ENCODE measurements around the gene SCN3B. TPM values are rescaled to one million over a fixed set of nuclear protein-coding genes. Genes with fewer than 3 reads are reported as not detected.

The SCN3B gene
- total RNA-seq, 1 experiment from 2014 or later, result not detected

GRCh38 chr11:123642435-123642834 lies 12.0 kb downstream of the SCN3B start:
- peaks cover 4% of the 10 kb centered on the region; the same call in 1 of the 2 replicates for H4K20me1 ChIP-seq (ENCODE audit: insufficient read depth)
- intact Hi-C loops (cut with micrococcal nuclease; ENCODE audit: unreplicated experiment), result loop anchor here (5.0 kb wide), 1 partner anchor 65 kb away; no protein-coding TSS in a partner anchor
- H3K4me2 ChIP-seq, result no peak overlapping the region
- H3K4me1 ChIP-seq (replicated peaks; ENCODE audit: insufficient read depth), result no peaks in the 10 kb centered on the region
- no peaks in the 10 kb centered on the region for H3K36me3 ChIP-seq (ENCODE audit: low read depth)
- CTCF ChIA-PET, result no interaction called here
- no peak overlapping the region for H3K4me3 ChIP-seq
- H3K27ac ChIP-seq, result no peak overlapping the region
- no peaks in the 10 kb centered on the region for H3K9me3 ChIP-seq (ENCODE audit: insufficient read depth, low read depth)
- DNase-seq, result no peak
- no TSS peak for BruUV-seq (replicated peaks)
- H2AFZ ChIP-seq, result no peak overlapping the region
- no peaks in the 10 kb centered on the region for H3F3A ChIP-seq (ENCODE audit: insufficient read depth, low read depth)
- POLR2A ChIA-PET (ENCODE audit: unreplicated experiment), result no interaction called here
- no peak for TF ChIP-seq EZH2 (IDR thresholded peaks at IDR 0.05; ENCODE audit: low read depth)
- TF ChIP-seq CTCF (conservative IDR thresholded peaks at IDR 0.05), result no peak
- H3K79me2 ChIP-seq (ENCODE audit: low read depth), result no peaks in the 10 kb centered on the region
- H3K9me2 ChIP-seq (ENCODE audit: insufficient read depth), result no peaks in the 10 kb centered on the region
- peaks cover 76% of the 10 kb centered on the region for H3K27me3 ChIP-seq (ENCODE audit: insufficient read depth, low read depth)

DNA sequence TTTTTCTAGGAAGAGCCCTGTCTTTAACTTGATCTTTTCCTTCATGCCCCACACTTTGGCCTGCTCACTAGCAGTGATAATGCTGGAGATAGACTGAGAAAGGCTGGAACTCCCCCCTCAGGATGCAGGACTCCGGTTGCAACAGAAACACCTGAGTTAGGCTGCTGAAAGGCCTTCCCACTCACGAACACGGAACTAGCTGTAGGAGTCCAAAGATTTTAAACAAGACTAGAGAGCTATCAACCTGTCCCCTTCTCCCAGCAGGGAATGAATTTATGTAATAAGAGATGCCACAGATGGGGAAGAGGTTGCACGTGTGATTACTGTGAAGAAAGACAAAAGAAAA lies 13.0 kb downstream of the SCN3B start:
- Histone ChIP-seq H4K20me1 (ENCODE audit: insufficient read depth) (peaks cover 4% of the 10 kb centered on the region; the same call in 1 of the 2 replicates), H2AFZ (no peak overlapping the region), H3K79me2 (ENCODE audit: low read depth) (no peaks in the 10 kb centered on the region), H3K36me3 (ENCODE audit: low read depth) (no peaks in the 10 kb centered on the region), H3K4me1 (replicated peaks; ENCODE audit: insufficient read depth) (no peaks in the 10 kb centered on the region), H3K27ac (no peak overlapping the region), H3K27me3 (ENCODE audit: insufficient read depth, low read depth) (peaks cover 76% of the 10 kb centered on the region), H3F3A (ENCODE audit: insufficient read depth, low read depth) (no peaks in the 10 kb centered on the region), H3K9me3 (ENCODE audit: insufficient read depth, low read depth) (no peaks in the 10 kb centered on the region), H3K4me3 (no peak overlapping the region), H3K9me2 (ENCODE audit: insufficient read depth) (no peaks in the 10 kb centered on the region), H3K4me2 (no peak overlapping the region)
- DNase-seq, result no peak
- intact Hi-C loops (cut with micrococcal nuclease; ENCODE audit: unreplicated experiment), result loop anchor here (2.0 to 5.0 kb wide), 2 partner anchors 61 to 66 kb away; no protein-coding TSS in a partner anchor
- POLR2A ChIA-PET (ENCODE audit: unreplicated experiment), result no interaction called here
- TF ChIP-seq EZH2 (IDR thresholded peaks at IDR 0.05; ENCODE audit: low read depth) (no peak), CTCF (conservative IDR thresholded peaks at IDR 0.05) (no peak)
- BruUV-seq (replicated peaks), result no TSS peak
- CTCF ChIA-PET, result no interaction called here

GRCh38 chr11:123640677-123641494 lies 13.5 kb downstream of the SCN3B start:
- peak; percentile 89 for TF ChIP-seq CTCF (conservative IDR thresholded peaks at IDR 0.05)
- no peak for TF ChIP-seq EZH2 (IDR thresholded peaks at IDR 0.05; ENCODE audit: low read depth)
- Histone ChIP-seq H3K4me2 (peak overlapping the region; percentile 23; the same call in 1 of the 2 replicates), H3K36me3 (ENCODE audit: low read depth) (no peaks in the 10 kb centered on the region), H3K79me2 (ENCODE audit: low read depth) (no peaks in the 10 kb centered on the region), H3K9me3 (ENCODE audit: insufficient read depth, low read depth) (no peaks in the 10 kb centered on the region), H3K9me2 (ENCODE audit: insufficient read depth) (no peaks in the 10 kb centered on the region), H3F3A (ENCODE audit: insufficient read depth, low read depth) (no peaks in the 10 kb centered on the region), H4K20me1 (ENCODE audit: insufficient read depth) (peaks cover 1% of the 10 kb centered on the region; the same call in 1 of the 2 replicates), H3K27ac (no peak overlapping the region), H3K4me1 (replicated peaks; ENCODE audit: insufficient read depth) (no peaks in the 10 kb centered on the region), H2AFZ (no peak overlapping the region), H3K27me3 (ENCODE audit: insufficient read depth, low read depth) (peaks cover 75% of the 10 kb centered on the region), H3K4me3 (no peak overlapping the region)
- ChIA-PET CTCF (no interaction called here), POLR2A (ENCODE audit: unreplicated experiment) (interaction anchor here (0.5 kb wide), 1 partner anchor 614 kb away, joined by 3 read pairs; no protein-coding TSS in a partner anchor)
- no TSS peak for BruUV-seq (replicated peaks)
- intact Hi-C loops (cut with micrococcal nuclease; ENCODE audit: unreplicated experiment), result loop anchor here (2.0 to 5.0 kb wide), 2 partner anchors 60 to 66 kb away; no protein-coding TSS in a partner anchor
- peak in 1 of 2 experiments; percentile 19 for DNase-seq
